Measurements from ENCODE around the gene THBS2.
"Not testable (repeated sequence)": the region's sequence is repeated elsewhere in the genome, so short reads cannot be mapped to it uniquely, and the experiment has no call there.

Gene THBS2

GRCh38 chr6:169212897-169213813, 40.5 kb downstream of the THBS2 start:
- DNase-seq (ENCODE audit: low spot score) (peak; percentile 59), FAIRE-seq (no peak)

- DNase-seq (ENCODE audit: low spot score) (no peak), FAIRE-seq (no peak)
Measured at GRCh38 chr6:169212436-169212835, 41.2 kb downstream of the THBS2 start.

GRCh38 chr6:169211881-169212280, 41.8 kb downstream of the THBS2 start:
- no peak for FAIRE-seq
- no peak for DNase-seq (ENCODE audit: low spot score)

- DNase-seq (ENCODE audit: low spot score) (no peak), FAIRE-seq (no peak)
Measured at GRCh38 chr6:169210611-169211010, 43.0 kb downstream of the THBS2 start.

GRCh38 chr6:169208011-169208410, 45.6 kb downstream of the THBS2 start:
- DNase-seq (ENCODE audit: low spot score) (no peak), FAIRE-seq (no peak)

- FAIRE-seq, result no peak
- DNase-seq (ENCODE audit: low spot score), result no peak
Measured at GRCh38 chr6:169207482-169207881, 46.2 kb downstream of the THBS2 start.

- no peak for FAIRE-seq
- DNase-seq (ENCODE audit: low spot score), result no peak
Measured at GRCh38 chr6:169205176-169206160, 48.2 kb downstream of the THBS2 start.

GRCh38 chr6:169204167-169204566, 49.5 kb downstream of the THBS2 start:
- no peak for DNase-seq (ENCODE audit: low spot score)
- FAIRE-seq, result no peak

- FAIRE-seq, result no peak
- no peak for DNase-seq (ENCODE audit: low spot score)
Measured at GRCh38 chr6:169201985-169202384, 51.7 kb downstream of the THBS2 start.

- DNase-seq (ENCODE audit: low spot score) (no peak), FAIRE-seq (no peak)
Measured at GRCh38 chr6:169200893-169201514, 52.6 kb downstream of the THBS2 start.

- no peak for DNase-seq (ENCODE audit: low spot score)
- no peak for FAIRE-seq
Measured at GRCh38 chr6:169199625-169200335, 53.9 kb downstream of the THBS2 start.

- FAIRE-seq, result no peak
- no peak for DNase-seq (ENCODE audit: low spot score)
Measured at GRCh38 chr6:169198885-169199284, 54.8 kb downstream of the THBS2 start.

GRCh38 chr6:169197929-169198328, 55.7 kb downstream of the THBS2 start:
- not testable (repeated sequence) for FAIRE-seq; DNase-seq (ENCODE audit: low spot score)

- DNase-seq (ENCODE audit: low spot score); FAIRE-seq: not testable (repeated sequence)
Measured at GRCh38 chr6:169196279-169196678, 57.4 kb downstream of the THBS2 start.

GRCh38 chr6:169194737-169195136, 58.9 kb downstream of the THBS2 start:
- no peak for DNase-seq (ENCODE audit: low spot score)
- FAIRE-seq, result no peak

GRCh38 chr6:169190970-169191369, 62.7 kb downstream of the THBS2 start:
- FAIRE-seq, result no peak
- DNase-seq (ENCODE audit: low spot score), result no peak

GRCh38 chr6:169190144-169190584, 63.5 kb downstream of the THBS2 start:
- DNase-seq (ENCODE audit: low spot score), result no peak
- FAIRE-seq, result no peak

GRCh38 chr6:169189686-169190085, 64.0 kb downstream of the THBS2 start:
- FAIRE-seq, result no peak

GRCh38 chr6:169189182-169189581, 64.5 kb downstream of the THBS2 start:
- FAIRE-seq, result no peak
- no peak for DNase-seq (ENCODE audit: low spot score)

More at GRCh38 chr6:169189686-169190085, 64.0 kb downstream of the THBS2 start:
- no peak for DNase-seq (ENCODE audit: low spot score)

- no peak for DNase-seq (ENCODE audit: low spot score)
- no peak for FAIRE-seq
Measured at GRCh38 chr6:169188475-169188874, 65.2 kb downstream of the THBS2 start.

GRCh38 chr6:169188051-169188470, 65.6 kb downstream of the THBS2 start:
- DNase-seq (ENCODE audit: low spot score) (no peak), FAIRE-seq (no peak)

Measured in RCC 7860 (cell line).